HG02970 (cell line): Measurements from ENCODE around the gene IGF1R.

Source experiments
- ATAC-seq: cut with Tn5 transposase; IDR thresholded peaks from one replicate; pipeline ENCODE4 v1.9.1; 2021; ENCODE audit warnings: mild to moderate bottlenecking, moderate library complexity, moderate number of reproducible peaks; ENCODE audit not compliant: unreplicated experiment, low FRiP score

Gene IGF1R

GRCh38 chr15:98699591-98700424, 51.5 kb downstream of the IGF1R start:
- ATAC-seq: no peak

- ATAC-seq: no peak
Measured at GRCh38 chr15:98700519-98700918, 52.2 kb downstream of the IGF1R start.

GRCh38 chr15:98703126-98703685, 54.9 kb downstream of the IGF1R start:
- no peak for ATAC-seq

GRCh38 chr15:98705070-98705469, 56.7 kb downstream of the IGF1R start:
- ATAC-seq: no peak

- no peak for ATAC-seq
Measured at GRCh38 chr15:98706387-98706786, 58.0 kb downstream of the IGF1R start.

- ATAC-seq: no peak
Measured at GRCh38 chr15:98706986-98707385, 58.6 kb downstream of the IGF1R start.

GRCh38 chr15:98708037-98708590, 59.8 kb downstream of the IGF1R start:
- no peak for ATAC-seq

- ATAC-seq: no peak
Measured at GRCh38 chr15:98711810-98712209, 63.5 kb downstream of the IGF1R start.

- ATAC-seq: no peak
Measured at GRCh38 chr15:98712845-98713584, 64.7 kb downstream of the IGF1R start.

GRCh38 chr15:98713585-98714001, 65.3 kb downstream of the IGF1R start:
- no peak for ATAC-seq

- ATAC-seq: no peak
Measured at GRCh38 chr15:98714922-98715321, 66.6 kb downstream of the IGF1R start.

GRCh38 chr15:98715401-98715800, 67.1 kb downstream of the IGF1R start:
- no peak for ATAC-seq

GRCh38 chr15:98715890-98716443, 67.6 kb downstream of the IGF1R start:
- no peak for ATAC-seq

GRCh38 chr15:98717371-98717770, 69.0 kb downstream of the IGF1R start:
- no peak for ATAC-seq

- no peak for ATAC-seq
Measured at GRCh38 chr15:98717942-98718341, 69.6 kb downstream of the IGF1R start.

GRCh38 chr15:98718426-98719136, 70.2 kb downstream of the IGF1R start:
- no peak for ATAC-seq

GRCh38 chr15:98719137-98719740, 70.9 kb downstream of the IGF1R start:
- no peak for ATAC-seq

- ATAC-seq: no peak
Measured at GRCh38 chr15:98720031-98720430, 71.7 kb downstream of the IGF1R start.

- ATAC-seq: no peak
Measured at GRCh38 chr15:98720577-98721565, 72.5 kb downstream of the IGF1R start.
